HEK293 (cell line): ENCODE data around the gene CNRIP1.

Source experiments
- ZNF558 ChIP-seq: fragments of 450-650 bp; formaldehyde crosslinking; IDR thresholded peaks from 2 replicates; pipeline ENCODE4 v1.5.1; 2016; ENCODE audit warnings: missing biosample characterization, missing genetic modification characterization
- TF ChIP-seq, protein P1 (sequence below): fragments of 450-650 bp; formaldehyde crosslinking; IDR thresholded peaks from 2 replicates; pipeline ENCODE4 v1.5.1; 2016; ENCODE audit warnings: missing biosample characterization, missing genetic modification characterization

DNA sequence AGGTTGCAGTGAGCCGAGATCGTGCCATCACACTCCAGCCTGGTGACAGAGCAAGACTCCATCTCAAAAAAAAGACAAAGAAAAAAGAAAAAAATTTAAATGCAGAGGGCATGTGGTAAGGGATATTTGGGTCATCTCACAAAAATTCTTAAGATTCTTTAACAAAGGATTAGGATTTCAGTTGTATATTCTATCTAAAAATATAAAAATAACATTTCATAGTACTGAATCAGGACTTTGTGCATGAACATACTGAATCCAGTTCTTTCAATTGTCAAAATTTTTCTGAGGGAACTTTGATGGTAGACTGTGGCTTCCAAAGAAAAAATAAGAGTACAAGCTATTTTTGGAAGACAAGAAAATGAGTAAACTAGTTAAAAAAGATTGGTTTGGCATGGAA, 60.9 kb downstream of the CNRIP1 start:
- TF ChIP-seq, protein P1, sequence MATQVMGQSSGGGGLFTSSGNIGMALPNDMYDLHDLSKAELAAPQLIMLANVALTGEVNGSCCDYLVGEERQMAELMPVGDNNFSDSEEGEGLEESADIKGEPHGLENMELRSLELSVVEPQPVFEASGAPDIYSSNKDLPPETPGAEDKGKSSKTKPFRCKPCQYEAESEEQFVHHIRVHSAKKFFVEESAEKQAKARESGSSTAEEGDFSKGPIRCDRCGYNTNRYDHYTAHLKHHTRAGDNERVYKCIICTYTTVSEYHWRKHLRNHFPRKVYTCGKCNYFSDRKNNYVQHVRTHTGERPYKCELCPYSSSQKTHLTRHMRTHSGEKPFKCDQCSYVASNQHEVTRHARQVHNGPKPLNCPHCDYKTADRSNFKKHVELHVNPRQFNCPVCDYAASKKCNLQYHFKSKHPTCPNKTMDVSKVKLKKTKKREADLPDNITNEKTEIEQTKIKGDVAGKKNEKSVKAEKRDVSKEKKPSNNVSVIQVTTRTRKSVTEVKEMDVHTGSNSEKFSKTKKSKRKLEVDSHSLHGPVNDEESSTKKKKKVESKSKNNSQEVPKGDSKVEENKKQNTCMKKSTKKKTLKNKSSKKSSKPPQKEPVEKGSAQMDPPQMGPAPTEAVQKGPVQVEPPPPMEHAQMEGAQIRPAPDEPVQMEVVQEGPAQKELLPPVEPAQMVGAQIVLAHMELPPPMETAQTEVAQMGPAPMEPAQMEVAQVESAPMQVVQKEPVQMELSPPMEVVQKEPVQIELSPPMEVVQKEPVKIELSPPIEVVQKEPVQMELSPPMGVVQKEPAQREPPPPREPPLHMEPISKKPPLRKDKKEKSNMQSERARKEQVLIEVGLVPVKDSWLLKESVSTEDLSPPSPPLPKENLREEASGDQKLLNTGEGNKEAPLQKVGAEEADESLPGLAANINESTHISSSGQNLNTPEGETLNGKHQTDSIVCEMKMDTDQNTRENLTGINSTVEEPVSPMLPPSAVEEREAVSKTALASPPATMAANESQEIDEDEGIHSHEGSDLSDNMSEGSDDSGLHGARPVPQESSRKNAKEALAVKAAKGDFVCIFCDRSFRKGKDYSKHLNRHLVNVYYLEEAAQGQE (tag by site-specific recombination) = no peak
- TF ChIP-seq ZNF558 (tag by site-specific recombination) = no peak
